H1 (cell line): ENCODE data around the gene ZBTB48. TPM values are rescaled to one million over a fixed set of nuclear protein-coding genes. Genes with fewer than 3 reads are reported as not detected.

Source experiments
- CTCF ChIA-PET: fragments of 300-600 bp; sonication (Branson Sonifier 250); formaldehyde crosslinking; loops from one replicate; lab custom pipeline; 2021; ENCODE audit not compliant: partially characterized antibody; lab: Charles Lee
- POLR2A ChIA-PET: fragments of 300-600 bp; sonication (Branson Sonifier 250); formaldehyde crosslinking; loops from one replicate; lab custom pipeline; 2021; ENCODE audit warnings: inconsistent platforms; ENCODE audit not compliant: partially characterized antibody; lab: Charles Lee
- DNase-seq, 2 experiments: peaks; one replicate each; pipeline versions ENCODE4 v3.0.0 to v3.0.0-alpha.2; 2010 to 2022; ENCODE audit warnings: low spot score in 2 of 2, low read depth in 1 of 2, mixed read lengths in 1 of 2
- FAIRE-seq: peaks from 2 replicates; lab custom pipeline; 2011; peaks lifted over from hg19 to GRCh38; lab: Jason Lieb, UNC
- H2AFZ ChIP-seq: 2 replicates; pipeline ENCODE4 v1.8.1; 2012; ENCODE audit warnings: low read length, inconsistent platforms
- H2AK5ac ChIP-seq: 2 replicates; pipeline ENCODE4 v1.6.1; 2013; ENCODE audit warnings: low read depth, low read length
- H2BK120ac ChIP-seq: replicated peaks from 2 replicates; pipeline ENCODE3; 2013; ENCODE audit warnings: low read depth, low read length, inconsistent platforms
- H2BK12ac ChIP-seq: 2 replicates; pipeline ENCODE4 v1.6.1; 2013; ENCODE audit warnings: low read depth, low read length
- H2BK15ac ChIP-seq: 2 replicates; pipeline ENCODE4 v1.6.1; 2013; ENCODE audit warnings: low read length
- H2BK20ac ChIP-seq: 2 replicates; pipeline ENCODE4 v1.6.1; 2013; ENCODE audit warnings: low read length
- H2BK5ac ChIP-seq: 2 replicates; pipeline ENCODE4 v1.6.1; 2013; ENCODE audit warnings: low read depth, low read length
- H3K14ac ChIP-seq: 2 replicates; pipeline ENCODE4 v1.6.1; 2013; ENCODE audit warnings: inconsistent platforms; ENCODE audit not compliant: insufficient read length
- H3K18ac ChIP-seq: 2 replicates; pipeline ENCODE4 v1.6.1; 2013; ENCODE audit warnings: low read length; ENCODE audit errors: extremely low read depth
- H3K23ac ChIP-seq: 2 replicates; pipeline ENCODE4 v1.6.1; 2013; ENCODE audit warnings: inconsistent platforms; ENCODE audit not compliant: insufficient read length
- H3K23me2 ChIP-seq: 2 replicates; pipeline ENCODE4 v1.6.1; 2013; ENCODE audit warnings: low read depth, low read length
- H3K27ac ChIP-seq: 2 replicates; pipeline ENCODE4 v1.6.1; 2011; ENCODE audit warnings: low read depth, low read length, inconsistent platforms
- H3K27me3 ChIP-seq, 4 experiments: replicated peaks in 1 of 4; 1 replicate in 1 of 4; 2 replicates in 3 of 4; pipeline versions ENCODE4 v1.6.1 to v1.8.1; 2011 to 2013; ENCODE audit warnings: low read length in 3 of 4, mild to moderate bottlenecking in 3 of 4, inconsistent platforms in 2 of 4, mixed read lengths in 2 of 4, moderate library complexity in 1 of 4; ENCODE audit not compliant: control insufficient read depth in 3 of 4, insufficient read depth in 3 of 4; ENCODE audit errors: extremely low read depth in 1 of 4
- H3K36me3 ChIP-seq, 4 experiments: 2 replicates each; pipeline versions ENCODE4 v1.6.1 to v1.8.1; 2011 to 2013; ENCODE audit warnings: mild to moderate bottlenecking in 4 of 4, low read length in 3 of 4, moderate library complexity in 2 of 4, control low read depth in 1 of 4, inconsistent platforms in 1 of 4; ENCODE audit not compliant: insufficient read depth in 4 of 4, control insufficient read depth in 2 of 4
- H3K4ac ChIP-seq: replicated peaks from 2 replicates; pipeline ENCODE3; 2013; ENCODE audit warnings: low read length, low read depth, mixed read lengths, inconsistent platforms; ENCODE audit not compliant: insufficient read length
- H3K4me1 ChIP-seq, 4 experiments: replicated peaks in 1 of 4; 1 replicate in 1 of 4; 2 replicates in 3 of 4; pipeline versions ENCODE4 v1.6.1 to v1.8.1; 2011 to 2013; ENCODE audit warnings: low read length in 3 of 4, inconsistent platforms in 2 of 4, mixed read lengths in 1 of 4; ENCODE audit not compliant: insufficient read depth in 4 of 4, control insufficient read depth in 3 of 4
- H3K4me2 ChIP-seq, 2 experiments: 2 replicates each; pipeline versions ENCODE4 v1.6.1 to v1.8.1; 2011 to 2013; ENCODE audit warnings: low read depth in 2 of 2, low read length in 2 of 2, control low read depth in 1 of 2, inconsistent platforms in 1 of 2, mild to moderate bottlenecking in 1 of 2; ENCODE audit not compliant: insufficient read depth in 1 of 2
- H3K4me3 ChIP-seq, 4 experiments: fragments of 200-600, 300-600 bp in 1 of 4; sonication (generic), shearing (Covaris generic), sonication (Bioruptor Twin) in 1 of 4; 2 replicates each; pipeline versions ENCODE4 v1.5.1 to v1.8.1; 2011 to 2016; ENCODE audit warnings: low read length in 4 of 4, low read depth in 3 of 4, control low read depth in 2 of 4, inconsistent platforms in 2 of 4, mild to moderate bottlenecking in 2 of 4, mixed read lengths in 1 of 4, moderate library complexity in 1 of 4; ENCODE audit not compliant: insufficient read depth in 2 of 4; ENCODE audit errors: extremely low read depth in 1 of 4
- H3K56ac ChIP-seq: replicated peaks from 2 replicates; pipeline ENCODE3; 2013; ENCODE audit warnings: low read depth, mild to moderate bottlenecking, mixed read lengths, low read length, inconsistent platforms; ENCODE audit not compliant: insufficient read length
- H3K79me1 ChIP-seq: 2 replicates; pipeline ENCODE4 v1.6.1; 2013; ENCODE audit warnings: low read depth, low read length, control low read depth
- H3K79me2 ChIP-seq, 2 experiments: 2 replicates each; pipeline versions ENCODE4 v1.6.1 to v1.8.1; 2012 to 2013; ENCODE audit warnings: low read length in 2 of 2, mild to moderate bottlenecking in 2 of 2, inconsistent platforms in 1 of 2; ENCODE audit not compliant: insufficient read depth in 2 of 2, control insufficient read depth in 1 of 2
- H3K9ac ChIP-seq, 4 experiments: replicated peaks in 1 of 4; 1 replicate in 1 of 4; 2 replicates in 3 of 4; pipeline versions ENCODE4 v1.6.1 to v1.8.1; 2011 to 2013; ENCODE audit warnings: low read depth in 3 of 4, low read length in 3 of 4, control low read depth in 2 of 4, mild to moderate bottlenecking in 2 of 4, moderate library complexity in 2 of 4, inconsistent platforms in 1 of 4; ENCODE audit errors: extremely low read depth in 1 of 4
- H3K9me3 ChIP-seq, 2 experiments: 2 replicates each; pipeline versions ENCODE4 v1.6.1 to v1.8.1; 2012 to 2013; ENCODE audit warnings: mild to moderate bottlenecking in 2 of 2, moderate library complexity in 2 of 2, control low read depth in 1 of 2, inconsistent platforms in 1 of 2, low read depth in 1 of 2, low read length in 1 of 2, mixed read lengths in 1 of 2; ENCODE audit not compliant: insufficient read depth in 2 of 2
- H4K20me1 ChIP-seq, 2 experiments: replicated peaks in 1 of 2; 2 replicates each; pipeline versions ENCODE3 to v1.8.1; 2011 to 2013; ENCODE audit warnings: inconsistent platforms in 2 of 2, low read length in 2 of 2, mild to moderate bottlenecking in 1 of 2; ENCODE audit not compliant: insufficient read depth in 2 of 2, control insufficient read depth in 1 of 2
- H4K5ac ChIP-seq: 2 replicates; pipeline ENCODE4 v1.6.1; 2013; ENCODE audit warnings: low read length, low read depth, mixed read lengths, inconsistent platforms; ENCODE audit not compliant: insufficient read length
- H4K8ac ChIP-seq: 2 replicates; pipeline ENCODE4 v1.8.0; 2013; ENCODE audit warnings: mild to moderate bottlenecking, moderate library complexity, low read length, inconsistent platforms; ENCODE audit not compliant: insufficient read depth; ENCODE audit errors: extremely low read depth
- H4K91ac ChIP-seq: replicated peaks from 2 replicates; pipeline ENCODE3; 2013; ENCODE audit warnings: low read length, mixed read lengths, inconsistent platforms; ENCODE audit not compliant: insufficient read length
- RNF2 ChIP-seq: fragments of 200-900, 300-1000 bp; sonication (generic); IDR thresholded peaks from 2 replicates; pipeline ENCODE4 v1.7.1; 2016; ENCODE audit warnings: borderline replicate concordance, low read depth, mild to moderate bottlenecking, antibody characterized with exemption, low read length; ENCODE audit not compliant: poor library complexity, severe bottlenecking; ENCODE audit errors: missing control alignments
- SIN3A ChIP-seq, 2 experiments: IDR thresholded peaks in 1 of 2; conservative IDR thresholded peaks in 1 of 2; 2 replicates each; pipeline ENCODE4 v1.6.1; 2011 to 2012; ENCODE audit warnings: low read length in 2 of 2, improper control_type of control experiment in 1 of 2, low read depth in 1 of 2, mild to moderate bottlenecking in 1 of 2
- WGBS, 2 experiments: shearing (Covaris generic) in 1 of 2; methylation state at CpG; one replicate each; pipeline versions ENCODE4 v1.1.6 to v1.1.7; 2013 to 2015; ENCODE audit warnings: low lambda C conversion rate in 2 of 2, mixed read lengths in 2 of 2, inconsistent platforms in 1 of 2, low coverage in 1 of 2, missing lambda C conversion rate in 1 of 2; ENCODE audit not compliant: insufficient replicate concordance in 2 of 2, insufficient coverage in 1 of 2, insufficient read length in 1 of 2; ENCODE audit errors: extremely low coverage in 1 of 2, missing lambda C conversion rate in 1 of 2; 5-methylcytosine and 5-hydroxymethylcytosine counted together
- polyA plus RNA-seq, 7 experiments: library from polyadenylated mRNA; depleted of rRNA in 3 of 7; stranded (reverse) in 5 of 7; unstranded in 2 of 7; fragments of >200 nt in 5 of 7; fragments of 200-250 nt in 2 of 7; gene quantifications; 1 replicate in 5 of 7; 2 replicates in 1 of 7; 4 replicates in 1 of 7; pipeline versions ENCODE4 v1.2.1 to v1.2.3, GENCODE V29; 2011 to 2013; ENCODE audit warnings: missing spikeins in 2 of 7, mixed read lengths in 2 of 7
- total RNA-seq: library from RNA; stranded (reverse); fragmentation: NEBNext Ultra II Directional; extraction: Animal tissue kit (Norgen Biotek cat#: 25700); gene quantifications from 2 replicates; pipeline ENCODE4 v1.2.1, GENCODE V29; 2021

ZBTB48 gene
- total and polyA plus RNA-seq, 2 of the 8 experiments (the other 6 are each of a cell fraction or from before 2014, with no cell fraction given), result 28.2 to 28.8 TPM

GRCh38 chr1:6574025-6574620 lies 5.7 kb upstream of the ZBTB48 start:
- no peak overlapping the region for H2AFZ ChIP-seq
- no peak overlapping the region for H3K4ac ChIP-seq
- H2BK12ac ChIP-seq, result no peak overlapping the region
- no peak overlapping the region for H2BK5ac ChIP-seq
- no peak overlapping the region for H3K27ac ChIP-seq
- H3K23me2 ChIP-seq, result peaks cover under 1% of the 10 kb centered on the region
- no peak overlapping the region for H3K4me3 ChIP-seq
- CTCF ChIA-PET, result interaction anchor here (0.9 to 5.1 kb wide), 3 partner anchors 11 to 67 kb away, joined by 3 to 19 read pairs (median 15); partner anchors contain the start of genes NOL9 and TAS1R1
- H3K4me2 ChIP-seq, result no peak overlapping the region
- H4K91ac ChIP-seq, result no peak overlapping the region
- H3K27me3 ChIP-seq, result peaks cover 0 to 2% (median 0%) of the 10 kb centered on the region in 4 experiments; a peak in 3 of 7 replicates
- no peak overlapping the region for H2BK120ac ChIP-seq
- POLR2A ChIA-PET, result interaction anchor here (1.0 to 1.1 kb wide), 2 partner anchors 27 to 31 kb away, joined by 4 read pairs; no protein-coding TSS in a partner anchor
- H3K9ac ChIP-seq, result no peak overlapping the region
- DNase-seq, result no peak
- H3K18ac ChIP-seq, result no peak overlapping the region
- H3K56ac ChIP-seq, result no peak overlapping the region
- no peak overlapping the region for H3K23ac ChIP-seq
- no peaks in the 10 kb centered on the region for H3K79me1 ChIP-seq
- H4K20me1 ChIP-seq, result no peaks in the 10 kb centered on the region
- 83% methylated on average over 8 of the region's 8 CpGs; no CpG with 5 or more reads in 1 of the 2 experiments for WGBS, 2 experiments
- H4K8ac ChIP-seq, result no peak overlapping the region
- H3K79me2 ChIP-seq, result no peaks in the 10 kb centered on the region
- no peak overlapping the region for H2BK15ac ChIP-seq
- no peak for FAIRE-seq
- no peak overlapping the region for H4K5ac ChIP-seq
- no peaks in the 10 kb centered on the region for H3K36me3 ChIP-seq
- TF ChIP-seq SIN3A (conservative IDR thresholded peaks at IDR 0.05 in 1 of 2, IDR thresholded peaks at IDR 0.05 in 1 of 2; ENCODE audit: low read depth in 1 of 2, low read length in 2 of 2) (no peak), RNF2 (no peak)
- H2AK5ac ChIP-seq, result no peak overlapping the region
- H2BK20ac ChIP-seq, result no peak overlapping the region
- H3K4me1 ChIP-seq, result peaks cover 0 to 9% (median 6%) of the 10 kb centered on the region in 4 experiments; a peak in 6 of 7 replicates
- no peak overlapping the region for H3K14ac ChIP-seq
- no peaks in the 10 kb centered on the region for H3K9me3 ChIP-seq
